K562 (cell line): Measurements from ENCODE around the gene ETV4. TPM values are rescaled to one million over a fixed set of nuclear protein-coding genes. Genes with fewer than 3 reads are reported as not detected.

Experiments
- ATAC-seq: fragments of 200-7000 bp; cut with Tn5 transposase; 3 replicates; pipeline ENCODE4 v1.9.1; 2020; ENCODE audit warnings: moderate library complexity
- BruUV-seq: library from RNA; stranded (reverse); fragments of 400-500 nt; replicated peaks from 2 replicates; lab custom pipeline; 2021; lab: Mats Ljungman, UMichigan
- CTCF ChIA-PET: fragments of 300-600 bp; formaldehyde crosslinking; extraction: SDS; loops from one replicate; lab custom pipeline; 2021; ENCODE audit warnings: low intra/inter-chr PET ratio; lab: Yijun Ruan, JAX
- POLR2A ChIA-PET: fragments of 300-600, 350-650 bp; sonication (Branson Sonifier 250); formaldehyde crosslinking; extraction: SDS; loops from one replicate; lab custom pipeline; 2021; ENCODE audit warnings: antibody characterized with exemption, inconsistent platforms; lab: Yijun Ruan, JAX
- DNase-seq, 4 experiments: peaks; one replicate each; pipeline versions ENCODE4 v3.0.0 to v3.0.0-alpha.2; 2011 to 2018; ENCODE audit warnings: low spot score in 3 of 4, mixed read lengths in 3 of 4; ENCODE audit errors: extremely low read depth in 1 of 4
- FAIRE-seq: peaks from 2 replicates; lab custom pipeline; 2011; peaks lifted over from hg19 to GRCh38; lab: Jason Lieb, UNC
- H2AFZ ChIP-seq: 2 replicates; pipeline ENCODE4 v1.6.0; 2011; ENCODE audit warnings: low read depth, low read length, control low read depth, inconsistent platforms
- H3K27ac ChIP-seq: fragments of 200-600 bp; 3 replicates; pipeline ENCODE4 v1.8.0; 2011; ENCODE audit warnings: low read depth, mild to moderate bottlenecking, control low read depth, inconsistent platforms, low read length, moderate library complexity, mixed read lengths; ENCODE audit errors: extremely low read depth
- H3K27me3 ChIP-seq, 2 experiments: fragments of 300-600 bp in 1 of 2; 2 replicates in 1 of 2; 3 replicates in 1 of 2; pipeline versions ENCODE4 v1.6.0 to v1.8.0; 2011; ENCODE audit warnings: inconsistent platforms in 2 of 2, low read length in 2 of 2, mild to moderate bottlenecking in 1 of 2, mixed read lengths in 1 of 2, moderate library complexity in 1 of 2; ENCODE audit not compliant: control insufficient read depth in 2 of 2, insufficient read depth in 2 of 2
- H3K36me3 ChIP-seq: fragments of 300-600 bp; 3 replicates; pipeline ENCODE4 v1.8.0; 2011; ENCODE audit warnings: mild to moderate bottlenecking, low read length, inconsistent platforms; ENCODE audit not compliant: control insufficient read depth, insufficient read depth
- H3K4me1 ChIP-seq, 2 experiments: fragments of 200-600 bp in 1 of 2; replicated peaks in 1 of 2; 2 replicates in 1 of 2; 3 replicates in 1 of 2; pipeline versions ENCODE4 v1.5.1 to v1.8.0; 2011; ENCODE audit warnings: inconsistent platforms in 2 of 2, low read length in 2 of 2, mild to moderate bottlenecking in 1 of 2, mixed read lengths in 1 of 2, moderate library complexity in 1 of 2; ENCODE audit not compliant: control insufficient read depth in 2 of 2, insufficient read depth in 2 of 2
- H3K4me2 ChIP-seq: 2 replicates; pipeline ENCODE4 v1.6.1; 2011; ENCODE audit warnings: low read length, control low read depth, inconsistent platforms, mixed read lengths; ENCODE audit not compliant: insufficient read depth
- H3K4me3 ChIP-seq: fragments of 200-600 bp; sonication (generic), shearing (Covaris generic); 2 replicates; pipeline ENCODE4 v1.5.1; 2016; ENCODE audit warnings: control low read depth, inconsistent platforms
- H3K79me2 ChIP-seq: fragments of 200-600 bp; 3 replicates; pipeline ENCODE4 v1.8.0; 2011; ENCODE audit warnings: low read length, inconsistent platforms; ENCODE audit not compliant: control insufficient read depth, insufficient read depth
- H3K9ac ChIP-seq, 2 experiments: 2 replicates each; pipeline versions ENCODE4 v1.6.0 to v1.6.1; 2011; ENCODE audit warnings: low read depth in 2 of 2, low read length in 2 of 2, control low read depth in 1 of 2, inconsistent platforms in 1 of 2, mild to moderate bottlenecking in 1 of 2, mixed read lengths in 1 of 2; ENCODE audit not compliant: insufficient read depth in 1 of 2
- H3K9me1 ChIP-seq: one replicate; pipeline ENCODE4 v1.6.0; 2011; ENCODE audit warnings: inconsistent platforms, mild to moderate bottlenecking, low read length, moderate library complexity; ENCODE audit not compliant: control insufficient read depth, insufficient read depth
- H3K9me3 ChIP-seq: replicated peaks from 2 replicates; pipeline ENCODE4 v1.5.1; 2011; ENCODE audit warnings: low read depth, low read length, inconsistent platforms; ENCODE audit not compliant: control insufficient read depth, insufficient read depth
- H4K20me1 ChIP-seq: replicated peaks from 2 replicates; pipeline ENCODE4 v1.6.1; 2011; ENCODE audit warnings: low read length, inconsistent platforms, mixed read lengths; ENCODE audit not compliant: control insufficient read depth, insufficient read depth
- ARHGAP35 ChIP-seq: fragments of 450-650 bp; IDR thresholded peaks from 2 replicates; pipeline ENCODE4 v1.6.1; 2018; ENCODE audit not compliant: partially characterized antibody
- CCNT2 ChIP-seq: IDR thresholded peaks from 2 replicates; pipeline ENCODE4 v1.6.1; 2011; ENCODE audit warnings: borderline replicate concordance, low read depth, mild to moderate bottlenecking, moderate library complexity, mixed read lengths, low read length; ENCODE audit not compliant: insufficient read length; ENCODE audit errors: extremely low read depth
- ELF1 ChIP-seq: fragments of 200-800 bp; sonication (Bioruptor generic); IDR thresholded peaks from 2 replicates; pipeline ENCODE4 v1.6.1; 2016; ENCODE audit warnings: missing genetic modification characterization, missing compliant biosample characterization
- GATAD2B ChIP-seq: fragments of 450-650 bp; IDR thresholded peaks from 2 replicates; pipeline ENCODE4 v1.6.1; 2017; ENCODE audit warnings: mild to moderate bottlenecking, borderline replicate concordance
- HMG20A ChIP-seq: fragments of 450-650 bp; formaldehyde crosslinking; conservative IDR thresholded peaks from 2 replicates; pipeline ENCODE4 v1.4.0; 2020; ENCODE audit warnings: mild to moderate bottlenecking, mixed read lengths
- IFI16 ChIP-seq: fragments of 250-450 bp; sonication (Bioruptor Pico); IDR thresholded peaks from 2 replicates; pipeline ENCODE4 v2.1.2; 2022; ENCODE audit warnings: mild to moderate bottlenecking, inconsistent platforms
- MEF2A ChIP-seq: IDR thresholded peaks from 2 replicates; pipeline ENCODE4 v1.6.1; 2011; ENCODE audit warnings: low read depth, mild to moderate bottlenecking, low read length, moderate library complexity; ENCODE audit not compliant: control insufficient read depth
- MTF1 ChIP-seq: fragments of 250-450 bp; sonication (Bioruptor Pico); IDR thresholded peaks from 2 replicates; pipeline ENCODE4 v1.9.0; 2021; ENCODE audit warnings: moderate library complexity, mild to moderate bottlenecking, inconsistent platforms, borderline replicate concordance
- RAD51 ChIP-seq: fragments of 450-650 bp; IDR thresholded peaks from 2 replicates; pipeline ENCODE4 v1.7.1; 2016; ENCODE audit warnings: low read depth, mild to moderate bottlenecking, borderline replicate concordance
- RBM39 ChIP-seq: fragments of 200-400 bp; formaldehyde crosslinking; optimal IDR thresholded peaks from 2 replicates; pipeline ENCODE3; 2018; ENCODE audit warnings: low read depth, low read length
- TBL1XR1 ChIP-seq, 2 experiments: IDR thresholded peaks; 2 replicates each; pipeline ENCODE4 v1.6.1; 2012; ENCODE audit warnings: improper control_type of control experiment in 2 of 2, low read length in 2 of 2, mild to moderate bottlenecking in 1 of 2
- TCF7 ChIP-seq: sonication (generic); IDR thresholded peaks from 2 replicates; pipeline ENCODE4 v1.6.1; 2016; ENCODE audit warnings: antibody characterized with exemption, borderline replicate concordance
- YBX1 ChIP-seq: fragments of 450-650 bp; IDR thresholded peaks from 2 replicates; pipeline ENCODE4 v1.7.1; 2016; ENCODE audit warnings: mild to moderate bottlenecking
- ZFPM2 ChIP-seq: fragments of 250-450 bp; sonication (Bioruptor Pico); IDR thresholded peaks from 2 replicates; pipeline ENCODE4 v1.5.1; 2022; ENCODE audit warnings: mild to moderate bottlenecking
- WGBS: fragments of 100-300 bp; shearing (Covaris generic); methylation state at CpG from one replicate; pipeline ENCODE4 v1.1.6; 2016; ENCODE audit warnings: low coverage, mixed read lengths; ENCODE audit not compliant: insufficient coverage; ENCODE audit errors: missing lambda C conversion rate; 5-methylcytosine and 5-hydroxymethylcytosine counted together
- in situ Hi-C: fragments of 300-500 bp; cut with MboI; formaldehyde crosslinking; loops from 4 replicates; pipeline ENCODE4 v1.15.0; 2018; ENCODE audit warnings: inconsistent platforms, mixed read lengths
- intact Hi-C: fragments of 100-400 bp; cut with micrococcal nuclease; formaldehyde crosslinking; loops from 2 replicates; pipeline ENCODE4 v1.14.2; 2022
- polyA plus RNA-seq, 8 experiments: library from polyadenylated mRNA; depleted of rRNA in 4 of 8; stranded (reverse) in 5 of 8; unstranded in 3 of 8; fragments of >200 nt; fragmentation: Nextera tagmentation in 2 of 8; fragmentation: Illumina TruSeq in 1 of 8; extraction: Ambion mirVana in 2 of 8; extraction: Trizol in 1 of 8; gene quantifications; 2 replicates each; pipeline versions ENCODE4 v1.2.1 to v1.2.3, GENCODE V29; 2011 to 2014; ENCODE audit warnings: inconsistent platforms in 1 of 8, missing spikeins in 1 of 8
- total RNA-seq, 7 experiments: library from RNA; depleted of rRNA in 6 of 7; stranded (reverse); fragments of >200 nt in 6 of 7; fragmentation: Illumina TruSeq in 2 of 7; extraction: Trizol in 2 of 7; gene quantifications; 2 replicates each; pipeline versions ENCODE4 v1.2.1 to v1.2.3, GENCODE V29; 2011 to 2021; ENCODE audit warnings: low replicate concordance in 1 of 7

Gene ETV4
- total and polyA plus RNA-seq, 9 of the 15 experiments (the other 6 are each of a cell fraction or from before 2014, with no cell fraction given), result 5.5 to 66.3 (median 28.2) TPM

GRCh38 chr17:43591001-43591400 is 44.9 kb upstream of the ETV4 start (continued):
- TF ChIP-seq RBM39 (no peak), MEF2A (no peak)
- TF ChIP-seq, all 486 proteins: peak for 0

DNA sequence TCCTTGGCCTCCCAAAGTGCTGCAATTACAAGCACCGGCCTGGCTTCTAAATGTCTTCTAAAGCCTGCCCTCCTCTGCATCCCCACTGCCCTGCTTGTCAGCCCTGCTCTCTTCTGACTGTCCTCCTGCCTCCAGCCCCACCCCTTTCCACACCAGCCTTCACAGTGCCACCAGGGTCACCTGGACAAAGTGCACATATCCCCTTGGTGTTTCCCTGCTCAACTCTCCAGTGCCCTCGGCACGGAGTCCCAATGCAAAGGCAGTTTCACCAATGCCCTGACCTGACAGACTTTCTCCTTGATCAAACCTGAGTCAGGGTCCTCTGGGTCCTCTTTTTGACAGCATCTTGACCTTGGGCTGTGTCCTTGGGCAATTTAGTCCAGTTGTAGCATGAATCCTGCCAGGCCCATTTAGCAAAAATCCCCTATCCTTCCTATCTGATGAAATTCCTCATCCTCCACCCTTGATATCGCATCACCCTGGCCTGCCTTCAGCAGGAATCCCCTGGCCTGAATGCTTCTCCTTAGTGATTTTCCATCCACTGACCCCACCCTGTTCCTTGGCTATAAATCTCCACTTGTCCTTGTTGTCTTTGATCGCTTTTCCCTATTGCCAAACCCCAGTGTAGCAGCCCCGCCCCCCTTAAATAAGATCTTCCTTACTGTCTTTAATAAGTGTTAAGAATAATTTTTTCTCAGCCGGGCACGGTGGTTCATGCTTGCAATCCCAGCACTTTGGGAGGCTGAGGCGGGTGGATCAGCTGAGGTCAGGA is 42.7 kb upstream of the ETV4 start:
- H3K4me2 ChIP-seq, result no peak overlapping the region
- no peak for DNase-seq
- H4K20me1 ChIP-seq, result no peaks in the 10 kb centered on the region
- no peaks in the 10 kb centered on the region for H3K9me3 ChIP-seq
- no peak overlapping the region for H2AFZ ChIP-seq
- in situ Hi-C loops (no loop called here), intact Hi-C loops (no loop called here)
- no peaks in the 10 kb centered on the region for H3K4me1 ChIP-seq
- H3K79me2 ChIP-seq, result no peaks in the 10 kb centered on the region
- peaks cover 13 to 40% of the 10 kb centered on the region in 2 experiments for H3K27me3 ChIP-seq
- no TSS peak for BruUV-seq
- ChIA-PET CTCF (no interaction called here), POLR2A (no interaction called here)
- no peak for FAIRE-seq
- no peak for ATAC-seq
- H3K9me1 ChIP-seq, result no peaks in the 10 kb centered on the region
- H3K27ac ChIP-seq, result no peak overlapping the region
- H3K36me3 ChIP-seq, result no peaks in the 10 kb centered on the region
- no peak overlapping the region for H3K9ac ChIP-seq
- no peak for TF ChIP-seq ARHGAP35
- TF ChIP-seq ELF1 (tag), result no peak
- TF ChIP-seq IFI16 (CRISPR knock-in tag), result no peak
- no peak for TF ChIP-seq RAD51
- TF ChIP-seq CCNT2, result no peak
- TF ChIP-seq MTF1, result no peak
- no peak for TF ChIP-seq ZFPM2 (CRISPR knock-in tag)
- TF ChIP-seq TCF7, result no peak
- no peak for TF ChIP-seq GATAD2B
- TF ChIP-seq YBX1, result no peak
- TF ChIP-seq TBL1XR1 (IDR thresholded peaks at IDR 0.05; ENCODE audit: low read length in 2 of 2), result no peak
- no peak for TF ChIP-seq HMG20A (CRISPR knock-in tag)
- no peak overlapping the region for H3K4me3 ChIP-seq
- WGBS, result 1% methylated on average over 8 of the region's 9 CpGs
